ENCODE measurements around the gene SPATA31C1.
"Not testable (repeated sequence)": the region's sequence is repeated elsewhere in the genome, so short reads cannot be mapped to it uniquely, and the experiment has no call there.

The SPATA31C1 gene

GRCh38 chr9:87887661-87888480 is 29.9 kb upstream of the SPATA31C1 start:
- no peak for DNase-seq

- no peak for DNase-seq
Measured at GRCh38 chr9:87888501-87888900, 29.3 kb upstream of the SPATA31C1 start.

- DNase-seq: no peak
Measured at GRCh38 chr9:87889065-87889881, 28.5 kb upstream of the SPATA31C1 start.

GRCh38 chr9:87889882-87890252 is 27.9 kb upstream of the SPATA31C1 start:
- no peak for DNase-seq

GRCh38 chr9:87890837-87891236 is 26.9 kb upstream of the SPATA31C1 start:
- no peak for DNase-seq

- DNase-seq: no peak
Measured at GRCh38 chr9:87891754-87892153, 26.0 kb upstream of the SPATA31C1 start.

GRCh38 chr9:87892956-87893355 is 24.8 kb upstream of the SPATA31C1 start:
- no peak for DNase-seq

- no peak for DNase-seq
Measured at GRCh38 chr9:87894998-87895625, 22.6 kb upstream of the SPATA31C1 start.

GRCh38 chr9:87896891-87897290 is 20.9 kb upstream of the SPATA31C1 start:
- DNase-seq: no peak

- DNase-seq: no peak
Measured at GRCh38 chr9:87898151-87898550, 19.6 kb upstream of the SPATA31C1 start.

- not testable (repeated sequence) for DNase-seq
Measured at GRCh38 chr9:87902371-87902770, 15.4 kb upstream of the SPATA31C1 start.

- DNase-seq: no peak
Measured at GRCh38 chr9:87909310-87910041, 8.3 kb upstream of the SPATA31C1 start.

- DNase-seq: no peak
Measured at GRCh38 chr9:87910821-87911220, 6.9 kb upstream of the SPATA31C1 start.

GRCh38 chr9:87919013-87919412 is 1.3 kb downstream of the SPATA31C1 start:
- DNase-seq: not testable (repeated sequence)

GRCh38 chr9:87921561-87921960 is 3.8 kb downstream of the SPATA31C1 start:
- not testable (repeated sequence) for DNase-seq

GRCh38 chr9:87923012-87923411 is 5.2 kb downstream of the SPATA31C1 start:
- DNase-seq: not testable (repeated sequence)

GRCh38 chr9:87924851-87925250 is 7.1 kb downstream of the SPATA31C1 start:
- not testable (repeated sequence) for DNase-seq

GRCh38 chr9:87929152-87929551 is 11.4 kb downstream of the SPATA31C1 start:
- not testable (repeated sequence) for DNase-seq

GRCh38 chr9:87934444-87934843 is 16.7 kb downstream of the SPATA31C1 start:
- not testable (repeated sequence) for DNase-seq

GRCh38 chr9:87937352-87937751 is 19.6 kb downstream of the SPATA31C1 start:
- not testable (repeated sequence) for DNase-seq

- DNase-seq: not testable (repeated sequence)
Measured at GRCh38 chr9:87937918-87938317, 20.2 kb downstream of the SPATA31C1 start.

- not testable (repeated sequence) for DNase-seq
Measured at GRCh38 chr9:87938336-87938735, 20.6 kb downstream of the SPATA31C1 start.

- not testable (repeated sequence) for DNase-seq
Measured at GRCh38 chr9:87939096-87939495, 21.3 kb downstream of the SPATA31C1 start.

Data from CD4-positive, alpha-beta T cell treated with Interferon gamma for 1 hour (primary cell).